Measurements from ENCODE around the gene SPARCL1. TPM values are rescaled to one million over a fixed set of nuclear protein-coding genes. Genes with fewer than 3 reads are reported as not detected.

SPARCL1 gene
- total and polyA plus RNA-seq, 2 donors (not counting 1 experiment from before 2014, with no cell fraction given) = not detected

DNA sequence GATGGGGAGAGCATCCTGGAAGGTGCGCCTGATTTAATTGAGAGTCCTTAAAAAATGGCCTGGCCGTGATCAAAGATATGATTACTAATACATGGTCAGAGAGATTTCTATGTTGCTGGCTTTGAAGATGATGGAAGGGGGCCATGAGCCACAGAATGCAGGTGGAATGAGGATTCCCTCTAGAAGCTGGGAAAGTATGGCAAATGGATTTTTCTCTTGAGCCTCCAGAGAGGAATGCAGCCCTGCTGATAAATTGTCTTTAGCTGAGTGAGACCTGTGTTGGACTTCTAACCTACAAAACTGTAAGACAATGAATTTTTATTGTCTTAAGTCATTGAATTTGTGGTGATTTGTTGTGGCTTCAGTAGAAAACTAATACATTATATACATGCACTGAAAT, 99.1 kb downstream of the SPARCL1 start:
- CTCF ChIA-PET = no interaction called here
- no peak for DNase-seq
- no peak overlapping the region for H3K9ac ChIP-seq (ENCODE audit: low read length)
- no peak overlapping the region for H2AFZ ChIP-seq (ENCODE audit: insufficient read depth, low read depth, low read length, poor library complexity, severe bottlenecking)
- Mint-ChIP-seq H3K9me3 (ENCODE audit: insufficient read depth) (no peaks in the 10 kb centered on the region), H3K27me3 (no peaks in the 10 kb centered on the region), H3K4me3 (no peak overlapping the region), H3K4me1 (peaks cover 39% of the 10 kb centered on the region), H3K27ac (no peak overlapping the region)
- no peaks in the 10 kb centered on the region for H3K4me1 ChIP-seq (ENCODE audit: control insufficient read depth in 2 of 2, insufficient read depth in 2 of 2, low read length in 2 of 2)
- no peak overlapping the region for H3K4me3 ChIP-seq (ENCODE audit: control extremely low read depth in 1 of 5, extremely low read depth in 1 of 5, insufficient read depth in 1 of 5, low read depth in 2 of 5, low read length in 4 of 5)
- peaks cover 0 to 2% of the 10 kb centered on the region in 2 experiments for H3K36me3 ChIP-seq (replicated peaks in 1 of 2; ENCODE audit: control extremely low read depth in 1 of 2, control insufficient read depth in 1 of 2, extremely low read depth in 1 of 2, insufficient read depth in 2 of 2, low read length in 1 of 2)
- POLR2A ChIA-PET = no interaction called here
- 100% methylated on average over 2 of the region's 2 CpGs for WGBS (ENCODE audit: insufficient coverage)
- no peak for ATAC-seq (ENCODE audit: low read depth)
- no peaks in the 10 kb centered on the region for H3K27me3 ChIP-seq (replicated peaks in 1 of 4; ENCODE audit: control extremely low read depth in 1 of 4, control insufficient read depth in 3 of 4, insufficient read depth in 4 of 4, low read length in 3 of 4)
- H4K20me1 ChIP-seq (ENCODE audit: control insufficient read depth, insufficient read depth, low read length, poor library complexity, severe bottlenecking) = peaks cover 10% of the 10 kb centered on the region
- no peak for TF ChIP-seq EZH2 (IDR thresholded peaks at IDR 0.05; ENCODE audit: borderline replicate concordance, insufficient read depth, low read depth, low read length, poor library complexity, severe bottlenecking)
- TF ChIP-seq, protein P1, sequence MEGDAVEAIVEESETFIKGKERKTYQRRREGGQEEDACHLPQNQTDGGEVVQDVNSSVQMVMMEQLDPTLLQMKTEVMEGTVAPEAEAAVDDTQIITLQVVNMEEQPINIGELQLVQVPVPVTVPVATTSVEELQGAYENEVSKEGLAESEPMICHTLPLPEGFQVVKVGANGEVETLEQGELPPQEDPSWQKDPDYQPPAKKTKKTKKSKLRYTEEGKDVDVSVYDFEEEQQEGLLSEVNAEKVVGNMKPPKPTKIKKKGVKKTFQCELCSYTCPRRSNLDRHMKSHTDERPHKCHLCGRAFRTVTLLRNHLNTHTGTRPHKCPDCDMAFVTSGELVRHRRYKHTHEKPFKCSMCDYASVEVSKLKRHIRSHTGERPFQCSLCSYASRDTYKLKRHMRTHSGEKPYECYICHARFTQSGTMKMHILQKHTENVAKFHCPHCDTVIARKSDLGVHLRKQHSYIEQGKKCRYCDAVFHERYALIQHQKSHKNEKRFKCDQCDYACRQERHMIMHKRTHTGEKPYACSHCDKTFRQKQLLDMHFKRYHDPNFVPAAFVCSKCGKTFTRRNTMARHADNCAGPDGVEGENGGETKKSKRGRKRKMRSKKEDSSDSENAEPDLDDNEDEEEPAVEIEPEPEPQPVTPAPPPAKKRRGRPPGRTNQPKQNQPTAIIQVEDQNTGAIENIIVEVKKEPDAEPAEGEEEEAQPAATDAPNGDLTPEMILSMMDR (IDR thresholded peaks at IDR 0.05) = no peak
- H3K4me2 ChIP-seq (replicated peaks; ENCODE audit: low read depth, low read length, poor library complexity, severe bottlenecking) = no peak overlapping the region
- peaks cover 63% of the 10 kb centered on the region for H3K79me2 ChIP-seq (ENCODE audit: control insufficient read depth, insufficient read depth, low read length)
- intact Hi-C loops (cut with micrococcal nuclease) = no loop called here
- no peak overlapping the region for H3K27ac ChIP-seq (ENCODE audit: low read length in 2 of 2)
- H3K9me3 ChIP-seq (ENCODE audit: control extremely low read depth in 1 of 3, control insufficient read depth in 2 of 3, insufficient read depth in 1 of 3, low read length in 2 of 3) = no peaks in the 10 kb centered on the region

DNA sequence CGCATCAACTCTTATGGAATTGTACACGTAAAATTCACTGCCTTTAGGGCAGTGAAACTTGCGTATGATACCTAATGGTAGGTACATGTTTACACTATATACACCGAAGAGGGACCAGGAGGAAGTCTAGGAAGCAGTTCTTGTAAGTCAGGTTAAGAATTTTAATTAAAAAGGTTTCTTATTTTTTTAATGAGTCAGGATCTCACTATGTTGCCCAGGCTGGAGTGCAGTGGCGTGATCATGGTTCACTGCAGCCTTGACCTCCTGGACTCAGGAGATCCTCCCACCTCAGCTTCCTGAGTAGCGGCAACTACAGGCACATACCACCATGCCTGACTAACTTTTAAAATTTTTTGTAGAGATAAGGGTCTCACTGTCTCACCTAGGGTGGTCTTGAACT, 100.2 kb downstream of the SPARCL1 start:
- 100% methylated on average over 1 of the region's 6 CpGs for WGBS (ENCODE audit: insufficient coverage)
- H3K27ac Mint-ChIP-seq = no peak overlapping the region
- CTCF ChIA-PET = no interaction called here

More for the DNA sequence above, 100.2 kb downstream of the SPARCL1 start:
- no peak overlapping the region for H3K4me3 ChIP-seq (ENCODE audit: control extremely low read depth in 1 of 5, extremely low read depth in 1 of 5, insufficient read depth in 1 of 5, low read depth in 2 of 5, low read length in 4 of 5)
- no peak overlapping the region for H2AFZ ChIP-seq (ENCODE audit: insufficient read depth, low read depth, low read length, poor library complexity, severe bottlenecking)
- H3K4me2 ChIP-seq (replicated peaks; ENCODE audit: low read depth, low read length, poor library complexity, severe bottlenecking) = no peak overlapping the region
- no peaks in the 10 kb centered on the region for H3K9me3 ChIP-seq (ENCODE audit: control extremely low read depth in 1 of 3, control insufficient read depth in 2 of 3, insufficient read depth in 1 of 3, low read length in 2 of 3)
- ATAC-seq (ENCODE audit: low read depth) = no peak
- TF ChIP-seq, protein P1 (IDR thresholded peaks at IDR 0.05) = no peak
- TF ChIP-seq EZH2 (IDR thresholded peaks at IDR 0.05; ENCODE audit: borderline replicate concordance, insufficient read depth, low read depth, low read length, poor library complexity, severe bottlenecking) = no peak
- no peaks in the 10 kb centered on the region for H3K9me3 Mint-ChIP-seq (ENCODE audit: insufficient read depth)
- peaks cover 45% of the 10 kb centered on the region for H3K4me1 Mint-ChIP-seq
- H3K27me3 ChIP-seq (replicated peaks in 1 of 4; ENCODE audit: control extremely low read depth in 1 of 4, control insufficient read depth in 3 of 4, insufficient read depth in 4 of 4, low read length in 3 of 4) = no peaks in the 10 kb centered on the region
- H3K4me1 ChIP-seq (ENCODE audit: control insufficient read depth in 2 of 2, insufficient read depth in 2 of 2, low read length in 2 of 2) = peaks cover 1 to 6% of the 10 kb centered on the region in 2 donors
- no peak overlapping the region for H3K27ac ChIP-seq (ENCODE audit: low read length in 2 of 2)
- no peak overlapping the region for H3K9ac ChIP-seq (ENCODE audit: low read length)
- H3K36me3 ChIP-seq (replicated peaks in 1 of 2; ENCODE audit: control extremely low read depth in 1 of 2, control insufficient read depth in 1 of 2, extremely low read depth in 1 of 2, insufficient read depth in 2 of 2, low read length in 1 of 2) = no peaks in the 10 kb centered on the region
- POLR2A ChIA-PET = no interaction called here
- H3K4me3 Mint-ChIP-seq = no peak overlapping the region
- no peaks in the 10 kb centered on the region for H3K27me3 Mint-ChIP-seq
- H3K79me2 ChIP-seq (ENCODE audit: control insufficient read depth, insufficient read depth, low read length) = peaks cover 74% of the 10 kb centered on the region
- DNase-seq = no peak
- peaks cover 10% of the 10 kb centered on the region for H4K20me1 ChIP-seq (ENCODE audit: control insufficient read depth, insufficient read depth, low read length, poor library complexity, severe bottlenecking)
- intact Hi-C loops (cut with micrococcal nuclease) = no loop called here

All from B cell (primary cell).